GM19324 (cell line): Measurements from ENCODE around the gene NFYC.
"Not testable (repeated sequence)": the region's sequence is repeated elsewhere in the genome, so short reads cannot be mapped to it uniquely, and the experiment has no call there.

Experiments
- ATAC-seq: cut with Tn5 transposase; IDR thresholded peaks from one replicate; pipeline ENCODE4 v1.9.1; 2021; ENCODE audit warnings: mild to moderate bottlenecking, moderate library complexity; ENCODE audit not compliant: unreplicated experiment, low FRiP score

Gene NFYC

GRCh38 chr1:40664791-40665190, 26.7 kb upstream of the NFYC start:
- no peak for ATAC-seq

GRCh38 chr1:40665335-40666171, 26.0 kb upstream of the NFYC start, which contains the start of gene RIMS3:
TSS of gene RIMS3 (minus strand) at chr1:40665682. CDS start at chr1:40641925, 23,757 bp downstream.
- ATAC-seq: peak; percentile 65

GRCh38 chr1:40668769-40669525, 22.6 kb upstream of the NFYC start:
- ATAC-seq: no peak

GRCh38 chr1:40673452-40673851, 18.1 kb upstream of the NFYC start:
- ATAC-seq: no peak

GRCh38 chr1:40676501-40676900, 15.0 kb upstream of the NFYC start:
- no peak for ATAC-seq

GRCh38 chr1:40679165-40679953, 12.1 kb upstream of the NFYC start:
- ATAC-seq: no peak

- no peak for ATAC-seq
Measured at GRCh38 chr1:40684669-40685068, 6.8 kb upstream of the NFYC start.

GRCh38 chr1:40687059-40687458, 4.4 kb upstream of the NFYC start:
- ATAC-seq: no peak

- no peak for ATAC-seq
Measured at GRCh38 chr1:40687661-40688060, 3.8 kb upstream of the NFYC start.

GRCh38 chr1:40689737-40690136, 1.8 kb upstream of the NFYC start:
- no peak for ATAC-seq

- no peak for ATAC-seq
Measured at GRCh38 chr1:40690771-40691537, 550 bp upstream of the NFYC start.

- ATAC-seq: no peak
Measured at GRCh38 chr1:40692429-40692895, 958 bp downstream of the NFYC start.

- ATAC-seq: no peak
Measured at GRCh38 chr1:40693425-40693824, 1.9 kb downstream of the NFYC start.

GRCh38 chr1:40694353-40694874, 2.9 kb downstream of the NFYC start:
- no peak for ATAC-seq

- ATAC-seq: no peak
Measured at GRCh38 chr1:40696294-40696693, 4.8 kb downstream of the NFYC start.

GRCh38 chr1:40697436-40697835, 5.9 kb downstream of the NFYC start:
- ATAC-seq: no peak

- no peak for ATAC-seq
Measured at GRCh38 chr1:40699787-40700186, 8.3 kb downstream of the NFYC start.

GRCh38 chr1:40701684-40702083, 10.2 kb downstream of the NFYC start:
- ATAC-seq: no peak

- ATAC-seq: not testable (repeated sequence)
Measured at GRCh38 chr1:40702810-40703209, 11.3 kb downstream of the NFYC start.

GRCh38 chr1:40703316-40703715, 11.8 kb downstream of the NFYC start:
- ATAC-seq: no peak
